HG03039 (cell line): Measurements from ENCODE around the gene P2RY12.

Source experiments
- ATAC-seq: cut with Tn5 transposase; IDR thresholded peaks from one replicate; pipeline ENCODE4 v1.9.1; 2021; ENCODE audit warnings: mild to moderate bottlenecking, moderate library complexity; ENCODE audit not compliant: unreplicated experiment

Gene P2RY12

GRCh38 chr3:151384741-151385174 lies at the start of gene P2RY12:
P2RY12 (minus strand) TSS chr3:151384753; CDS start chr3:151338845, 45,908 bp downstream.
- ATAC-seq = peak; percentile 30

GRCh38 chr3:151432616-151433372 lies 48.2 kb upstream of the P2RY12 start:
- no peak for ATAC-seq

GRCh38 chr3:151431940-151432339 lies 47.4 kb upstream of the P2RY12 start:
- no peak for ATAC-seq

GRCh38 chr3:151430821-151431484 lies 46.4 kb upstream of the P2RY12 start:
- ATAC-seq = no peak

- ATAC-seq = no peak
These were observed 43.8 kb upstream of the P2RY12 start for GRCh38 chr3:151428386-151428785.

GRCh38 chr3:151426341-151426657 lies 41.7 kb upstream of the P2RY12 start:
- ATAC-seq = peak; percentile 43

- ATAC-seq = no peak
These were observed 41.2 kb upstream of the P2RY12 start for GRCh38 chr3:151425627-151426340.

GRCh38 chr3:151423091-151423490 lies 38.5 kb upstream of the P2RY12 start:
- no peak for ATAC-seq

- peak; percentile 69 for ATAC-seq
These were observed 37.4 kb upstream of the P2RY12 start for GRCh38 chr3:151421938-151422337.

- no peak for ATAC-seq
These were observed 35.3 kb upstream of the P2RY12 start for GRCh38 chr3:151419806-151420205.

- ATAC-seq = no peak
These were observed 30.7 kb upstream of the P2RY12 start for GRCh38 chr3:151415289-151415688.

GRCh38 chr3:151412989-151413388 lies 28.4 kb upstream of the P2RY12 start:
- ATAC-seq = no peak

GRCh38 chr3:151410891-151411559 lies 26.5 kb upstream of the P2RY12 start:
- ATAC-seq = no peak

- no peak for ATAC-seq
These were observed 23.4 kb upstream of the P2RY12 start for GRCh38 chr3:151407928-151408327.

- no peak for ATAC-seq
These were observed 19.8 kb upstream of the P2RY12 start for GRCh38 chr3:151404316-151404715.

- no peak for ATAC-seq
These were observed 18.7 kb upstream of the P2RY12 start for GRCh38 chr3:151403246-151403645.

GRCh38 chr3:151402349-151402748 lies 17.8 kb upstream of the P2RY12 start:
- no peak for ATAC-seq

- ATAC-seq = no peak
These were observed 15.8 kb upstream of the P2RY12 start for GRCh38 chr3:151400341-151400740.

GRCh38 chr3:151398895-151399294 lies 14.3 kb upstream of the P2RY12 start:
- no peak for ATAC-seq

GRCh38 chr3:151395806-151396205 lies 11.3 kb upstream of the P2RY12 start:
- ATAC-seq = no peak

- no peak for ATAC-seq
These were observed 10.1 kb upstream of the P2RY12 start for GRCh38 chr3:151394611-151395010.
